Measurements from ENCODE around the gene MAN1C1. TPM values are rescaled to one million over a fixed set of nuclear protein-coding genes. Genes with fewer than 3 reads are reported as not detected.

MAN1C1 gene
- total and polyA plus RNA-seq, 10 of the 15 experiments (the other 5 are each of a cell fraction or from before 2014, with no cell fraction given), result 0.12 to 0.56 (median 0.22) TPM; not detected in 3

GRCh38 chr1:25583519-25584370 lies 32.8 kb upstream of the MAN1C1 start:
- Histone ChIP-seq H3K27me3 (replicated peaks in 1 of 2; ENCODE audit: control insufficient read depth in 2 of 2, insufficient read depth in 2 of 2, low read length in 1 of 2) (no peaks in the 10 kb centered on the region; a peak in 1 of 4 replicates), H4K20me1 (ENCODE audit: control insufficient read depth, insufficient read depth) (no peaks in the 10 kb centered on the region; the same call in 1 of the 2 replicates), H3K9me3 (replicated peaks; ENCODE audit: control insufficient read depth, insufficient read depth, low read length) (no peaks in the 10 kb centered on the region), H2AFZ (ENCODE audit: control insufficient read depth, low read depth, low read length) (no peak overlapping the region), H3K4me2 (ENCODE audit: control insufficient read depth, insufficient read depth) (no peak overlapping the region), H3K36me3 (ENCODE audit: control insufficient read depth in 2 of 2, insufficient read depth in 2 of 2, low read length in 1 of 2) (no peaks in the 10 kb centered on the region), H3K9ac (ENCODE audit: control insufficient read depth, insufficient read depth, low read length) (no peak overlapping the region), H3K4me1 (ENCODE audit: control insufficient read depth, insufficient read depth, low read length) (peaks cover 9% of the 10 kb centered on the region; the same call in 1 of the 2 replicates), H3K4me3 (no peak overlapping the region), H3K79me2 (ENCODE audit: control insufficient read depth, insufficient read depth, low read length) (no peaks in the 10 kb centered on the region), H3K27ac (ENCODE audit: control insufficient read depth, insufficient read depth) (no peak overlapping the region)
- in situ Hi-C loops (cut with MboI), result no loop called here
- WGBS (ENCODE audit: insufficient coverage, insufficient replicate concordance, low lambda C conversion rate, missing lambda C conversion rate), result 19% methylated on average over 14 of the region's 14 CpGs
- intact Hi-C loops (cut with micrococcal nuclease; ENCODE audit: unreplicated experiment), result no loop called here
- DNase-seq (ENCODE audit: low read depth, low spot score) (no peak), FAIRE-seq (no peak), ATAC-seq (no peak)
- BruUV-seq (replicated peaks), result no TSS peak
- ChIA-PET RAD21 (ENCODE audit: unreplicated experiment) (no interaction called here), CTCF (interaction anchor here (1.7 kb wide), 1 partner anchor 25 kb away, joined by 3 read pairs; no protein-coding TSS in a partner anchor), SMC1A (ENCODE audit: uncharacterized antibody, unreplicated experiment) (no interaction called here), POLR2A (interaction anchor here (0.6 kb wide), 1 partner anchor 549 kb away, joined by 3 read pairs; no protein-coding TSS in a partner anchor)
- no peak for TF ChIP-seq TCF12 (IDR thresholded peaks at IDR 0.05; ENCODE audit: low read depth, low read length)
- TF ChIP-seq ATF7 (IDR thresholded peaks at IDR 0.05; ENCODE audit: low read depth), result no peak
- no peak for TF ChIP-seq POLR2A (IDR thresholded peaks at IDR 0.05; ENCODE audit: low read depth, low read length)
- TF ChIP-seq BMI1 (IDR thresholded peaks at IDR 0.05; ENCODE audit: borderline replicate concordance), result no peak
- no peak for TF ChIP-seq STAT1 (conservative IDR thresholded peaks at IDR 0.05)
- no peak for TF ChIP-seq TARDBP (IDR thresholded peaks at IDR 0.05; ENCODE audit: borderline replicate concordance)
- no peak for TF ChIP-seq GABPA (IDR thresholded peaks at IDR 0.05; ENCODE audit: low read depth)
- no peak for TF ChIP-seq SRF (IDR thresholded peaks at IDR 0.05; ENCODE audit: low read depth in 2 of 2, low read length in 2 of 2)
- TF ChIP-seq USF1 (IDR thresholded peaks at IDR 0.05; ENCODE audit: borderline replicate concordance, extremely low read length, insufficient read depth, low read depth, low read length), result no peak
- no peak for TF ChIP-seq ZNF24 (IDR thresholded peaks at IDR 0.05)
- no peak for TF ChIP-seq SUPT20H (IDR thresholded peaks at IDR 0.05; ENCODE audit: borderline replicate concordance, control insufficient read depth, low read depth, low read length)
- TF ChIP-seq NR2F1 (conservative IDR thresholded peaks at IDR 0.05), result no peak

All from GM12878 (cell line).